Cortex of kidney (tissue), 1 donor: ENCODE measurements around the gene MT1A.
"Not testable (repeated sequence)": the region's sequence is repeated elsewhere in the genome, so short reads cannot be mapped to it uniquely, and the experiment has no call there.

Source experiments
- DNase-seq: peaks from one replicate; lab custom pipeline; 2025; lab: John Stamatoyannopoulos, UW

The MT1A gene

GRCh38 chr16:56657555-56658326 is 19.3 kb downstream of the MT1A start, which contains the start of gene MT1F:
Gene MT1F, plus strand, starts transcription at chr16:56657959. Its CDS starts 100 bp downstream, at chr16:56658059.
- peak; percentile 25 for DNase-seq

GRCh38 chr16:56658327-56658875 is 19.9 kb downstream of the MT1A start:
- no peak for DNase-seq

- no peak for DNase-seq
Observed at GRCh38 chr16:56662357-56663354, 24.2 kb downstream of the MT1A start.

GRCh38 chr16:56664506-56664905 is 26.0 kb downstream of the MT1A start:
- no peak for DNase-seq

- not testable (repeated sequence) for DNase-seq
Observed at GRCh38 chr16:56665286-56666261, 27.1 kb downstream of the MT1A start.

GRCh38 chr16:56667581-56668571 is 29.4 kb downstream of the MT1A start, which contains the start of gene MT1G:
Gene MT1G, minus strand, starts transcription at chr16:56668065. Its CDS starts 72 bp downstream, at chr16:56667993.
- DNase-seq: no peak

GRCh38 chr16:56669005-56669839 is 30.8 kb downstream of the MT1A start, which contains the start of gene MT1H:
Gene MT1H, plus strand, starts transcription at chr16:56669814. Its CDS starts 71 bp downstream, at chr16:56669885.
- no peak for DNase-seq

GRCh38 chr16:56669840-56670619 is 31.6 kb downstream of the MT1A start:
- no peak for DNase-seq

- no peak for DNase-seq
Observed at GRCh38 chr16:56670620-56670934, 32.1 kb downstream of the MT1A start.

- not testable (repeated sequence) for DNase-seq
Observed at GRCh38 chr16:56671691-56672090, 33.2 kb downstream of the MT1A start.

- not testable (repeated sequence) for DNase-seq
Observed at GRCh38 chr16:56672171-56672570, 33.7 kb downstream of the MT1A start.

- DNase-seq: no peak
Observed at GRCh38 chr16:56672761-56673536, 34.5 kb downstream of the MT1A start.

- no peak for DNase-seq
Observed at GRCh38 chr16:56673921-56674320, 35.5 kb downstream of the MT1A start.

- not testable (repeated sequence) for DNase-seq
Observed at GRCh38 chr16:56674570-56674969, 36.1 kb downstream of the MT1A start.

- no peak for DNase-seq
Observed at GRCh38 chr16:56675685-56676210, 37.3 kb downstream of the MT1A start.

- DNase-seq: no peak
Observed at GRCh38 chr16:56677474-56677873, 39.0 kb downstream of the MT1A start.
